Liver (tissue), 9 donors: ENCODE measurements around the gene FNBP1. TPM values are rescaled to one million over a fixed set of nuclear protein-coding genes. Genes with fewer than 3 reads are reported as not detected.
A peak's percentile ranks its signal among the peaks of the same experiment; 100 is the strongest.
"Not testable (repeated sequence)": the region's sequence is repeated elsewhere in the genome, so short reads cannot be mapped to it uniquely, and the experiment has no call there.

Experiments used
- DNase-seq: peaks from one replicate; pipeline ENCODE4 v3.0.0-alpha.2; 2017; ENCODE audit warnings: low spot score
- H3K27ac ChIP-seq, 2 donors: one replicate each; pipeline ENCODE4 v1.7.0; 2013; ENCODE audit warnings: inconsistent platforms in 2 of 2, low read length in 2 of 2, control low read depth in 1 of 2, low read depth in 1 of 2, mild to moderate bottlenecking in 1 of 2
- H3K27me3 ChIP-seq, 4 donors: one replicate each; pipeline versions ENCODE4 v1.6.1 to v1.7.0; 2013; ENCODE audit warnings: low read length in 3 of 4, inconsistent platforms in 1 of 4, mild to moderate bottlenecking in 1 of 4, moderate library complexity in 1 of 4; ENCODE audit not compliant: control insufficient read depth in 4 of 4, insufficient read depth in 4 of 4
- H3K36me3 ChIP-seq, 4 donors: one replicate each; pipeline versions ENCODE4 v1.6.1 to v1.7.0; 2013; ENCODE audit warnings: low read length in 3 of 4, mild to moderate bottlenecking in 3 of 4, low read depth in 1 of 4, moderate library complexity in 1 of 4; ENCODE audit not compliant: control insufficient read depth in 4 of 4, insufficient read depth in 3 of 4
- H3K4me1 ChIP-seq, 4 donors: one replicate each; pipeline versions ENCODE4 v1.6.1 to v1.7.0; 2013; ENCODE audit warnings: low read length in 3 of 4, mild to moderate bottlenecking in 3 of 4, moderate library complexity in 1 of 4; ENCODE audit not compliant: control insufficient read depth in 4 of 4, insufficient read depth in 4 of 4
- H3K4me3 ChIP-seq, 3 donors: one replicate each; pipeline versions ENCODE4 v1.6.1 to v1.7.0; 2013; ENCODE audit warnings: low read length in 3 of 3, control low read depth in 1 of 3, low read depth in 1 of 3, mild to moderate bottlenecking in 1 of 3
- H3K9ac ChIP-seq, 2 donors: one replicate each; pipeline ENCODE4 v1.7.0; 2013; ENCODE audit warnings: low read length in 2 of 2, mild to moderate bottlenecking in 2 of 2, moderate library complexity in 2 of 2, control low read depth in 1 of 2, low read depth in 1 of 2
- H3K9me3 ChIP-seq, 4 donors: one replicate each; pipeline versions ENCODE4 v1.6.1 to v1.7.0; 2013; ENCODE audit warnings: low read length in 3 of 4; ENCODE audit not compliant: control insufficient read depth in 4 of 4
- CTCF ChIP-seq: fragments of 150-350 bp; IDR thresholded peaks from 2 replicates; pipeline ENCODE4 v1.5.1; 2017; ENCODE audit warnings: improper control_type of control experiment, low read depth, low read length; ENCODE audit not compliant: missing input control
- EGR1 ChIP-seq, 2 donors: IDR thresholded peaks; 2 replicates each; pipeline ENCODE4 v1.6.1; 2016 to 2018; ENCODE audit warnings: antibody characterized with exemption in 2 of 2, low read depth in 2 of 2
- FOXA1 ChIP-seq: IDR thresholded peaks from 2 replicates; pipeline ENCODE4 v1.6.1; 2016; ENCODE audit warnings: antibody characterized with exemption
- FOXA2 ChIP-seq: IDR thresholded peaks from 2 replicates; pipeline ENCODE4 v1.6.1; 2016; ENCODE audit warnings: antibody characterized with exemption
- GABPA ChIP-seq, 2 donors: IDR thresholded peaks in 1 of 2; conservative IDR thresholded peaks in 1 of 2; 2 replicates each; pipeline ENCODE4 v1.6.1; 2016; ENCODE audit warnings: antibody characterized with exemption in 2 of 2, mild to moderate bottlenecking in 1 of 2, moderate library complexity in 1 of 2
- HNF4G ChIP-seq: IDR thresholded peaks from 2 replicates; pipeline ENCODE4 v1.6.1; 2016; ENCODE audit warnings: antibody characterized with exemption
- JUND ChIP-seq, 2 donors: IDR thresholded peaks; 2 replicates each; pipeline ENCODE4 v1.6.1; 2016; ENCODE audit warnings: antibody characterized with exemption in 2 of 2
- MAX ChIP-seq: IDR thresholded peaks from 2 replicates; pipeline ENCODE4 v1.6.1; 2016; ENCODE audit warnings: antibody characterized with exemption
- NR2F2 ChIP-seq: IDR thresholded peaks from 2 replicates; pipeline ENCODE4 v1.6.1; 2016; ENCODE audit warnings: antibody characterized with exemption
- RAD21 ChIP-seq, 2 donors: IDR thresholded peaks; 2 replicates each; pipeline ENCODE4 v1.6.1; 2016; ENCODE audit warnings: antibody characterized with exemption in 2 of 2, mild to moderate bottlenecking in 2 of 2
- RXRA ChIP-seq, 2 donors: IDR thresholded peaks; 2 replicates each; pipeline ENCODE4 v1.6.1; 2017 to 2018; ENCODE audit warnings: antibody characterized with exemption in 2 of 2, mild to moderate bottlenecking in 1 of 2
- SP1 ChIP-seq: IDR thresholded peaks from 2 replicates; pipeline ENCODE4 v1.6.1; 2018; ENCODE audit warnings: antibody characterized with exemption, mild to moderate bottlenecking
- TAF1 ChIP-seq: conservative IDR thresholded peaks from 2 replicates; pipeline ENCODE4 v1.6.1; 2016; ENCODE audit warnings: antibody characterized with exemption, mild to moderate bottlenecking
- YY1 ChIP-seq: IDR thresholded peaks from 2 replicates; pipeline ENCODE4 v1.6.1; 2016; ENCODE audit warnings: antibody characterized with exemption, mild to moderate bottlenecking
- WGBS: extraction: QIAGEN DNeasy Blood & Tissue Kit; methylation state at CpG from one replicate; pipeline ENCODE4 v1.1.7; 2013; 5-methylcytosine and 5-hydroxymethylcytosine counted together
- polyA plus RNA-seq, 2 donors: library from polyadenylated mRNA; stranded (reverse) in 1 of 2; unstranded in 1 of 2; fragments of 200-250 nt in 1 of 2; fragments of >200 nt in 1 of 2; fragmentation: Nextera tagmentation in 1 of 2; extraction: Ambion mirVana in 1 of 2; gene quantifications; one replicate each; pipeline versions ENCODE4 v1.2.1 to v1.2.3, GENCODE V29; 2013 to 2015
- total RNA-seq, 2 donors: library from RNA; depleted of rRNA; stranded (reverse); fragments of >200 nt; gene quantifications; one replicate each; pipeline ENCODE4 v1.2.3, GENCODE V29; 2014
- TF ChIP-seq, protein P1 (sequence below): IDR thresholded peaks from 2 replicates; pipeline ENCODE4 v1.6.1; 2016; ENCODE audit warnings: antibody characterized with exemption
- TF ChIP-seq, protein P2 (sequence below): IDR thresholded peaks from 2 replicates; pipeline ENCODE4 v1.6.1; 2016; ENCODE audit warnings: antibody characterized with exemption
- TF ChIP-seq, protein P3 (sequence below): IDR thresholded peaks from 2 replicates; pipeline ENCODE4 v1.6.1; 2016; ENCODE audit warnings: antibody characterized with exemption, mild to moderate bottlenecking
- donor health status: healthy.
- donor health status: healthy.
- donor health status: healthy.
- donor health status: healthy.
- donor health status: healthy.

The FNBP1 gene
- total and polyA plus RNA-seq, 4 donors, result 6.6 to 15.6 (median 12.3) TPM

- no peaks in the 10 kb centered on the region for H3K27me3 ChIP-seq
- no peak overlapping the region for H3K4me3 ChIP-seq
- H3K27ac ChIP-seq, result no peak overlapping the region
- H3K4me1 ChIP-seq, result peaks cover 0 to 6% (median 3%) of the 10 kb centered on the region in 4 donors
- no peak for DNase-seq
- H3K9ac ChIP-seq, result no peak overlapping the region
- H3K36me3 ChIP-seq, result peaks cover 0 to 21% (median 3%) of the 10 kb centered on the region in 4 donors
- no peaks in the 10 kb centered on the region for H3K9me3 ChIP-seq
- 84% methylated on average over 4 of the region's 4 CpGs for WGBS
- TF ChIP-seq RXRA (IDR thresholded peaks at IDR 0.05), result no peak
- no peak for TF ChIP-seq FOXA2
- TF ChIP-seq TAF1, result no peak
- no peak for TF ChIP-seq SP1
- no peak for TF ChIP-seq MAX
- no peak for TF ChIP-seq EGR1 (IDR thresholded peaks at IDR 0.05; ENCODE audit: low read depth in 2 of 2)
- TF ChIP-seq YY1, result no peak
- TF ChIP-seq, protein P1, sequence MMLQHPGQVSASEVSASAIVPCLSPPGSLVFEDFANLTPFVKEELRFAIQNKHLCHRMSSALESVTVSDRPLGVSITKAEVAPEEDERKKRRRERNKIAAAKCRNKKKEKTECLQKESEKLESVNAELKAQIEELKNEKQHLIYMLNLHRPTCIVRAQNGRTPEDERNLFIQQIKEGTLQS, result no peak
- no peak for TF ChIP-seq RAD21 (IDR thresholded peaks at IDR 0.05)
- TF ChIP-seq GABPA (IDR thresholded peaks at IDR 0.05 in 1 of 2, conservative IDR thresholded peaks at IDR 0.05 in 1 of 2), result no peak
These were observed 151.4 kb downstream of the FNBP1 start for GRCh38 chr9:129891569-129891968.

- not testable (repeated sequence) for H3K4me3 ChIP-seq, DNase-seq, H3K9me3 ChIP-seq, H3K9ac ChIP-seq, H3K27me3 ChIP-seq
- Histone ChIP-seq H3K27ac (peak overlapping the region in 1 of 2 donors; percentile 71), H3K36me3 (peaks cover 0 to 18% (median 2%) of the 10 kb centered on the region in 4 donors), H3K4me1 (peaks cover 0 to 13% (median 4%) of the 10 kb centered on the region in 4 donors)
- 86% methylated on average over 14 of the region's 14 CpGs for WGBS
These were observed 152.2 kb downstream of the FNBP1 start for GRCh38 chr9:129890718-129891299.

DNA sequence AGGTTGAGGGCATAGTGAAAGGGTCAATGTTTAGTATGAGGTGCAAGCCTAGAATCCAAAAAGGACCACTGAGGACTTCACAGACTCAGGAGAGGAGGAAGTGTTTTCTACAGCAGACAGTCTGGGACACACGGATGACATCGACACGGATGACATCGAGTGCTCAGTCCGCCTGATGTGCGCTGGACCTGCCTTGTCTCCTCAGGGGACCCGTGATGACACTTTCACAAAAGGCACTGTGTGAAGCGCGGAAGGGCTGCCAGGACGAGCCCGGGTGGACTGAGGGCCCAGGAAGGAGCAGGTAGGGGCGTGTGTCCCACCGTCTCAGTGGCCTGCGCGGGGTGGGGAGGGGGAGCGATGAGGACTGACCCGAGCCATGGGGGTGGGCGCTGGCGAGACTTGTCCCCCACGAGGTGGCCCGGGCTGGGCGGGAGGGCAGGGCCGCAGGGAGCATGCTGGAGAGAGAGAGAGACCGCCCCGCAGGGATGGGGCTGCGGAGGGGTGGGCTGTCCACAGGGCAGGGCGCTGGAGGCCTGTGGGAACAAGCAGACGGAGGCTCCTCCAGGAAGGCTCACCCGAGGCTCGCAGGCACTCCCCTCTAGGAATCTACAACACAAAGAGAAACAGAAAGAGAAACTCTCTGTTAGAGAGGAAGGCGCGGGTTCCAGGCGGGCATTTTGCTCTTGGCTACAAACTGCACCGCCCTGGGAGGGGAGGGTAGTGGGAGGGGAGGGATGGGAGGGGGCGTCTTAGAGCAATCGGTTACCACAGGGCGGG is 152.9 kb downstream of the FNBP1 start:
- Histone ChIP-seq H3K9me3 (no peaks in the 10 kb centered on the region), H3K27me3 (no peaks in the 10 kb centered on the region), H3K4me1 (peaks cover 3 to 19% (median 9%) of the 10 kb centered on the region in 4 donors), H3K36me3 (peaks cover 0 to 11% (median 1%) of the 10 kb centered on the region in 4 donors), H3K4me3 (no peak overlapping the region), H3K27ac (peak overlapping the region; percentile 70 to 71), H3K9ac (no peak overlapping the region)
- no peak for TF ChIP-seq HNF4G
- no peak for TF ChIP-seq RXRA (IDR thresholded peaks at IDR 0.05)
- TF ChIP-seq MAX, result no peak
- TF ChIP-seq RAD21 (IDR thresholded peaks at IDR 0.05), result no peak
- TF ChIP-seq, protein P2, sequence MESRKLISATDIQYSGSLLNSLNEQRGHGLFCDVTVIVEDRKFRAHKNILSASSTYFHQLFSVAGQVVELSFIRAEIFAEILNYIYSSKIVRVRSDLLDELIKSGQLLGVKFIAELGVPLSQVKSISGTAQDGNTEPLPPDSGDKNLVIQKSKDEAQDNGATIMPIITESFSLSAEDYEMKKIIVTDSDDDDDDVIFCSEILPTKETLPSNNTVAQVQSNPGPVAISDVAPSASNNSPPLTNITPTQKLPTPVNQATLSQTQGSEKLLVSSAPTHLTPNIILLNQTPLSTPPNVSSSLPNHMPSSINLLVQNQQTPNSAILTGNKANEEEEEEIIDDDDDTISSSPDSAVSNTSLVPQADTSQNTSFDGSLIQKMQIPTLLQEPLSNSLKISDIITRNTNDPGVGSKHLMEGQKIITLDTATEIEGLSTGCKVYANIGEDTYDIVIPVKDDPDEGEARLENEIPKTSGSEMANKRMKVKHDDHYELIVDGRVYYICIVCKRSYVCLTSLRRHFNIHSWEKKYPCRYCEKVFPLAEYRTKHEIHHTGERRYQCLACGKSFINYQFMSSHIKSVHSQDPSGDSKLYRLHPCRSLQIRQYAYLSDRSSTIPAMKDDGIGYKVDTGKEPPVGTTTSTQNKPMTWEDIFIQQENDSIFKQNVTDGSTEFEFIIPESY, result no peak
- TF ChIP-seq FOXA1, result no peak
- no peak for TF ChIP-seq EGR1 (IDR thresholded peaks at IDR 0.05; ENCODE audit: low read depth in 2 of 2)
- TF ChIP-seq, protein P3, sequence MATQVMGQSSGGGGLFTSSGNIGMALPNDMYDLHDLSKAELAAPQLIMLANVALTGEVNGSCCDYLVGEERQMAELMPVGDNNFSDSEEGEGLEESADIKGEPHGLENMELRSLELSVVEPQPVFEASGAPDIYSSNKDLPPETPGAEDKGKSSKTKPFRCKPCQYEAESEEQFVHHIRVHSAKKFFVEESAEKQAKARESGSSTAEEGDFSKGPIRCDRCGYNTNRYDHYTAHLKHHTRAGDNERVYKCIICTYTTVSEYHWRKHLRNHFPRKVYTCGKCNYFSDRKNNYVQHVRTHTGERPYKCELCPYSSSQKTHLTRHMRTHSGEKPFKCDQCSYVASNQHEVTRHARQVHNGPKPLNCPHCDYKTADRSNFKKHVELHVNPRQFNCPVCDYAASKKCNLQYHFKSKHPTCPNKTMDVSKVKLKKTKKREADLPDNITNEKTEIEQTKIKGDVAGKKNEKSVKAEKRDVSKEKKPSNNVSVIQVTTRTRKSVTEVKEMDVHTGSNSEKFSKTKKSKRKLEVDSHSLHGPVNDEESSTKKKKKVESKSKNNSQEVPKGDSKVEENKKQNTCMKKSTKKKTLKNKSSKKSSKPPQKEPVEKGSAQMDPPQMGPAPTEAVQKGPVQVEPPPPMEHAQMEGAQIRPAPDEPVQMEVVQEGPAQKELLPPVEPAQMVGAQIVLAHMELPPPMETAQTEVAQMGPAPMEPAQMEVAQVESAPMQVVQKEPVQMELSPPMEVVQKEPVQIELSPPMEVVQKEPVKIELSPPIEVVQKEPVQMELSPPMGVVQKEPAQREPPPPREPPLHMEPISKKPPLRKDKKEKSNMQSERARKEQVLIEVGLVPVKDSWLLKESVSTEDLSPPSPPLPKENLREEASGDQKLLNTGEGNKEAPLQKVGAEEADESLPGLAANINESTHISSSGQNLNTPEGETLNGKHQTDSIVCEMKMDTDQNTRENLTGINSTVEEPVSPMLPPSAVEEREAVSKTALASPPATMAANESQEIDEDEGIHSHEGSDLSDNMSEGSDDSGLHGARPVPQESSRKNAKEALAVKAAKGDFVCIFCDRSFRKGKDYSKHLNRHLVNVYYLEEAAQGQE, result no peak
- TF ChIP-seq FOXA2, result no peak
- TF ChIP-seq TAF1, result no peak
- TF ChIP-seq, protein P1, result no peak
- TF ChIP-seq YY1, result no peak
- no peak for TF ChIP-seq CTCF
- no peak for TF ChIP-seq JUND (IDR thresholded peaks at IDR 0.05)
- TF ChIP-seq SP1, result no peak
- no peak for TF ChIP-seq NR2F2
- 82% methylated on average over 37 of the region's 37 CpGs for WGBS
- no peak for DNase-seq
